Activated T-helper 1 cell treated with anti-CD3 and anti-CD28 coated beads, Interleukin-12 subunit alpha, Interleukin-12 subunit beta, Interleukin-2, Interleukin-4 antibody, amounts not matched to agents 30 ng/mL and 10 ng/mL and 1 ng/mL, durations not matched to agents 14 hours and 24 hours and 36 hours (primary cell): ENCODE results near the gene PHAF1. TPM values are rescaled to one million over a fixed set of nuclear protein-coding genes. Genes with fewer than 3 reads are reported as not detected.
A peak's percentile ranks its signal among the peaks of the same experiment; 100 is the strongest.

Experiments
- DNase-seq: peaks from one replicate; pipeline ENCODE4 v3.0.0; 2021; ENCODE audit warnings: low spot score
- H3K27ac Mint-ChIP-seq: one replicate; pipeline ENCODE4 v1.8.0; 2021; ENCODE audit warnings: mild to moderate bottlenecking, mixed read lengths
- H3K27me3 Mint-ChIP-seq: one replicate; pipeline ENCODE4 v1.8.0; 2022; ENCODE audit warnings: mild to moderate bottlenecking, moderate library complexity, mixed read lengths; ENCODE audit not compliant: insufficient read depth
- H3K36me3 Mint-ChIP-seq: one replicate; pipeline ENCODE4 v1.8.0; 2021; ENCODE audit warnings: low read depth, mixed read lengths
- H3K4me1 Mint-ChIP-seq: one replicate; pipeline ENCODE4 v1.8.0; 2021; ENCODE audit warnings: low read depth, mixed read lengths
- H3K4me3 Mint-ChIP-seq: one replicate; pipeline ENCODE4 v1.8.0; 2021; ENCODE audit warnings: mild to moderate bottlenecking, moderate library complexity, mixed read lengths
- H3K9me3 Mint-ChIP-seq: one replicate; pipeline ENCODE4 v1.8.0; 2021; ENCODE audit warnings: mixed read lengths
- intact Hi-C: fragments of 100-400 bp; cut with micrococcal nuclease; formaldehyde crosslinking; loops from one replicate; pipeline ENCODE4 v1.15.1; 2024
- total RNA-seq: library from RNA; stranded (reverse); gene quantifications from 2 replicates; pipeline ENCODE4 v1.2.3, GENCODE V29; 2022

The PHAF1 gene
- total RNA-seq, 1 donor from 2014 or later: 20.6 TPM

DNA sequence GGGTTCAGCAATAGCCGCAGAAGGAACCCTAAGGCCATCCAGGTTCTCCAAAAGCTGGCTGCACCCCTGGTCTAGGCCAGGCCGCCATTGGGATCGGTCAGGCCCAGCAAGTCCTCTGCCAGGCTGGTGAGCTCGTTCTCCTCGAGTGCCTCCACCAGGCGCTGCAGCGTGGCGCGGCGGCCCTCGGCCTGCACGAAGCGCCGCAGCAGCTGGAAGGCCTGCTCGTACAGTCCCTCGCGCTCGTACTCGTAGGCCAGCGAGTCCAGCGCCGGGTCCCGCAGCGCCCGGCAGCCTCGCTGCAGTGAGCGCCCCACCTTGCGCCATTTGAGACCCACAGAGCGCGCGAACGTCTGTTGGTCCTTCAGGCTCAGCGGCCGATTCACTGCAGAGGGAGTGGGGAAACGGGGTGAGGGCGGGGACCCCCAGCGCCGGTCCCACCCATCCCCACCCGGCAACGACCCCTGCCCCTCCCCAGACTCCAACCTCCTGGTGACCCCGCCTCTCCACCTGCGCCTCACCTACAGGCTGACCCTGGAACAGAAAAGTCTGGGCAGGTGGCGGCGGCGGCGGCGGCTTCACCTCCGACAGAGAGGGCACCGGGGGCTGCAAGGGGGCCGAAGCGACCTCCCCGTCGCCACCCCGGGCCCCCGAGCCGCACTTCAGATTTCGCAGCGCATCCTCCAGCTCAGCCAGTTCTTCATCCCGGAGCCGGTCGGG is 45.0 kb downstream of the PHAF1 start:
- no peak for DNase-seq
- intact Hi-C loops: loop anchor here (1.0 to 5.0 kb wide), 5 partner anchors 136 to 277 kb away; no protein-coding TSS in a partner anchor
- H3K9me3 Mint-ChIP-seq: no peaks in the 10 kb centered on the region
- no peak overlapping the region for H3K27ac Mint-ChIP-seq
- H3K4me3 Mint-ChIP-seq: peak overlapping the region; percentile 76
- no peaks in the 10 kb centered on the region for H3K27me3 Mint-ChIP-seq
- H3K4me1 Mint-ChIP-seq: peaks cover 63% of the 10 kb centered on the region
- peaks cover 8% of the 10 kb centered on the region for H3K36me3 Mint-ChIP-seq

DNA sequence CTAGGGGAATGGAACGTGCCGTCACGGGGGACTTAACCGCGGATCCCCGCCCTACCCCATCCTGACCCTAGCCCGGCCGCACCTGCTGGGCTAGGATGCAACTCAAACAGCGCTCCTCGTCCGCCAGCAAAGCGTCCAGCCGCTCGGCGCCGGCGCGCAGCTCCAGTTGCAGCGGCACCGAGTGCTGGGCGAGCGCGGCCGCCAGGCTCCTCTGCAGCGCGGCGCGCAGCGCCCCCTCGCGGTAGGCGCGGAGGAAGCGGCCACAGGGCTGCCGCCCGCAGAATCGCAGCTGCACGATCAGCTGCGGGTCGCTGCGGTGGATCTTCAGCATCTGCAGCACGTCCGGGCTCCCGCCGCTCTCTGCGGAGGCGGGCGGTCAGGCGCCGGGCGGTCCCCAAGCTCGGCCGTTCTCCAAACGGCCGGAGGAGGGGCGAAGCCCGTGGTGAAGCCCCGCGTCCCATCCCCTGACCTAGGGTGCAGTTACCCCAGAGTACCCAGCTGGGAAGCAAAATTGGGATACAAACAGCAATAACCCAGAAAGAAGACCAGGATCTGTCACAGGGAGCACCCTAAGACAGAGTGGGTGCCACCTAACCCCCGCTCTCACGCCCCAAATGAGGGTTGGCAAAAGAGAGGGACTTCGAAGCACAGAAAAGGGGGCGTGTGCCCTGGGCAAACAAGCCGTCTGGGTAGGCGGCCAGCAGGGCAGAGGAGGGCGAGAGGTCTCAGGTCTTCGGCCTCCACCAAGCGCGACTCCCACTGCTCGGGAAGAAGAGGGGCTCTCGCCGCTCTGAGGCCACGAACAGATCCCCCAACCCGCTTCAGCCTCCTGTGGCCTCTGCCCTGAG is 45.8 kb downstream of the PHAF1 start:
- H3K4me1 Mint-ChIP-seq: peaks cover 66% of the 10 kb centered on the region
- intact Hi-C loops: loop anchor here (1.0 to 5.0 kb wide), 5 partner anchors 137 to 278 kb away; no protein-coding TSS in a partner anchor

DNA sequence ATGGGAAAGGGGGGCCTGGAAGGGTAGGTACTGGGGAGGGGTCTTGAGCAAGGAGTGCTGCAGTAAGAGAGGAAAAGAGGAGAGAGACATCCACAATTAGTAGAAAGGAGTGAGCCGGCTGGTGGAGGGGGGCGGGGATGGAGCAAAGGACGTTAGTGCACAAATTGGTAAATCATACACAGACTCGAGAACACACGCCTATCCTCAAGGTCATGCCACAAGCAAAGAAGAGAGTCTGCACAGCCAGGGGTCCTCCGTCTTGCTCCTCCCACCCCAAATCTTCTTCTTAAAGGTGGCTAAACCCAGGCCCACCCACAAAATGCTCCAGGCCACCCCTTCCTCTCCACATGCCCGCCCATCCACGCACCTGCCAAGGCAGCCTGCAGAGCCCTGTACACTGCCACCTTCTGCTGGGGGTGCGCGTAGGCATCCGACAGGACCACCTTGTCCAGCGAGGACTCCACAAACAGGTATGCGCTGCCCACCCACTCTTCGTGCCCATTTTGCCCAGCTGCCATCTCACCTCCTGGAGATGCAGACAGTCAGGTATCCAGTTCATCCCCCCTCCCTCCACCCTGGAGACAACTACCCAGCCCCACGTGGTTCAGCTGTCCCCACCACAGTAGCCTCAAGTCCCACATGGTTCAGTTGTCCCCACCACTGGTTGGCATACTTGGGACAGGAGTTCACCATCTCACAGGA is 46.6 kb downstream of the PHAF1 start:
- Mint-ChIP-seq H3K4me1 (peaks cover 69% of the 10 kb centered on the region), H3K27ac (peak overlapping the region; percentile 58), H3K27me3 (peaks cover 2% of the 10 kb centered on the region), H3K9me3 (no peaks in the 10 kb centered on the region), H3K36me3 (peaks cover 11% of the 10 kb centered on the region), H3K4me3 (peak overlapping the region; percentile 56)
- intact Hi-C loops: loop anchor here (5.0 kb wide), 1 partner anchor 279 kb away; no protein-coding TSS in a partner anchor
- DNase-seq: no peak

More for the DNA sequence above, 45.8 kb downstream of the PHAF1 start:
- H3K9me3 Mint-ChIP-seq: no peaks in the 10 kb centered on the region
- H3K4me3 Mint-ChIP-seq: peak overlapping the region; percentile 76
- peak overlapping the region; percentile 58 for H3K27ac Mint-ChIP-seq
- H3K36me3 Mint-ChIP-seq: peaks cover 8% of the 10 kb centered on the region
- no peaks in the 10 kb centered on the region for H3K27me3 Mint-ChIP-seq
- peak; percentile 81 for DNase-seq

DNA sequence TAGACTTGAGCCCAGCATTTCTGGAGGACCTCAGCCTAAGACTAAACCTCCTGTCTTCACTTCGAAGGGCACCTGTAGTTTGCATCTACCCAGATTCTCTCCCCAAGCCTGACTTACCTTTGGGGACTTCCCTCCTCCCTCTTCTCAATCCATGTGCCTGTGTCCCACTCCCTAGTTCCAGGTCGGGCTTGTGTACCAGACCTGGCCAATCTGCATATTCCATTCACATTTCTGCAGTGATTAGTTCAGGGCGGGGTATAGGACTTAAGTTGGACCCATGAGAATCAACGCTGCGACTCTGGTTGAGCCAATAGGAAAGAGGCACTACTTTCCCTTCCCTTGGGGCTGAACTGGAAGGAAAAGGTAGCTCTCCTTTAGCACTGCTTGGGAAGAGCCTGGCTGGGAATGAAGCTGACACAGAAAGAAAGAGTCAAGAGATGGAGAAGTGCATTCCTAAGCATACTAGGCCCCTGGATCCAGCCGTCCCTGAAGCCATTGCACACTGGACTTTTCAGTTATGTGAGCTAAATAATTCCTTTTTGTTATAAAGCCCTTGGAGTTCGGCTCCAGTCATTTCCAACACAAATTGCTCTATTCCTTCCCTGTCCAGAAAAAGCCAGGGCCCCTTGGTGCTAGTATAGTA is 47.5 kb downstream of the PHAF1 start:
- H3K9me3 Mint-ChIP-seq: no peaks in the 10 kb centered on the region
- DNase-seq: no peak
- peaks cover 11% of the 10 kb centered on the region for H3K36me3 Mint-ChIP-seq
- intact Hi-C loops: loop anchor here (5.0 kb wide), 1 partner anchor 280 kb away; no protein-coding TSS in a partner anchor
- H3K27me3 Mint-ChIP-seq: peaks cover 2% of the 10 kb centered on the region
- peak overlapping the region; percentile 91 for H3K4me3 Mint-ChIP-seq
- H3K4me1 Mint-ChIP-seq: peaks cover 63% of the 10 kb centered on the region
- H3K27ac Mint-ChIP-seq: peak overlapping the region; percentile 92

DNA sequence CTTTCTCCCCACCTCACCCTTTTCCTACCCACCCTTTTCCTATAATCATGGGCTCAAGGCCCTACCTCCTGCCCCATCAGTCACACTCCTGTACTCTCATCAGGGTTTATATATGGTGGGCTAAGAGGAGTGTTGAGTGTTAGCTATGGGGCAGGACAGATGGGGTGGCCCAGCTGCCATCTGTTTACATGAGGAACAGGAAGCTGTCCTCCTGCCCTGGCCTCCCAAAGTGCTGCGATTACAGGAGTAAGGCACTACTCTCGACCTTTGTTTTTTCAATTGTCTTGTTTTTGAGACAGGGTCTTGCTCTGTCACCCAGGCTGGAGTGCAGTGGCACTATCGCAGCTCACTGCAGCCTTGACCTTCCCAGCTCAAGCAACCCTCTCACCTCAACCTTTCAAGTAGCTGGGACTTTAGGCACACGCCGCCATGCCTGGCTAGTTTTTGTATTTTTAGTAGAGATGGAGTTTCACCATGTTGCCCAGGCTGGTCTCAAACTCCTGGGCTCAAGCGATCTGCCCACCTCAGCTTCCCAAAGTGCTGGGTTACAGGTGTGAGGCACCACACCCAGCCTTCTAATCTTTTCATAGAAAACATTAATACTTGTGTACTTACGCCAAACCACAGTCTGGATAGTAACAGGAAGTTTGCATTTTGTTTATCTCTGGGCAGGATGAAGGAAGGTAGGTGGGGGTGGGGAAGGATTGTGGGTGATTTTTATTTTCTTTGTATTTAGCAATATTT is 48.3 kb downstream of the PHAF1 start:
- Mint-ChIP-seq H3K36me3 (peaks cover 6% of the 10 kb centered on the region), H3K27ac (peak overlapping the region; percentile 92), H3K4me1 (peaks cover 56% of the 10 kb centered on the region), H3K27me3 (peaks cover 2% of the 10 kb centered on the region), H3K9me3 (no peaks in the 10 kb centered on the region), H3K4me3 (peak overlapping the region; percentile 91)
- DNase-seq: no peak
- intact Hi-C loops: loop anchor here (2.0 to 5.0 kb wide), 2 partner anchors 155 to 281 kb away; no protein-coding TSS in a partner anchor

DNA sequence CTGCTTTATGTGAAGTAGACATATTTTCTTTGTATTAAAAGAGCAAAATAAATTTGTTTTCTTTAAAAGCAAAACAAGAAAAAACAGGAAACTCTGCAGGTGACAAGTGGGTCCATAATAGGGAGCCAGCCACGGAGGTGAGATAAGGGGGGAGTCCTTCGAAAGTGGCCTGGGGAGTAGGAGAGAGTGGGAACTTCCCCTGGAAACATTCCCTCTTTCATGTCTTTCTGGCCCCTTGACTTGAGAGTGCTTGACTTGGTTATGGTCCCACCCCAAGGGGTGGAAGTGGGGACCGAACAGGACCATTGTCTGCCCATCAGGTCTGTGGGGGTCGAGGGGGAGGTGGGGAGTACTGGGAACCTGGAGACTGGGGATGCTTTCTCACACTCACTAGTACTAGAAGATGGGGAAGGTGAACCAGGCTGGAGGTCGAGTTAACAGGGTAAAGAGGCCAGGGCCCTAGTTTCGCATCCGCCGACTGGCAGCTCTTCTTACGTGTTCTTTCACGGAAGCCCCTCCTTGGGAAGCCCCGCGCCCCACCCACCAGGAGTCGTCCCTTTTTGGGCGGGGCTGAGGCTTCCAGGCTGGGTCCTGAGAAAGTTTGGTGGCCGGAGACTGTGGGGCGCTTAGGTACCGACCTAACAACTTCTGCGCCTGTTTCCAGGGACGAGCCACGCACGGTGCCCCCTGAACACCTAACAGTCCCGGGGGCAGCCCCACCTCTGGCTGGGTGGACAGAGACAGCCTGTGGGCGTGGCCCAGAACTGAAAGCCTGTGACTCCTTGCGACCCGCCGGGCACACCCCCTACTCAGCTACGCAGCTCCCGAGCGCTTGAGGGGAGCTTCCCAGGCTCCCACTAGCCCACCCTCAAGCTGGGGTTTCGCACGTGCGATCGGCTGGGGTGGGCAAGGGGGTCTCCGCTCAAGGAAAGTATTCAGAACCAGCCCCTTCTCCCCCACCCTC is 49.2 kb downstream of the PHAF1 start:
- DNase-seq: peak; percentile 90
- Mint-ChIP-seq H3K9me3 (no peaks in the 10 kb centered on the region), H3K27ac (peak overlapping the region; percentile 92), H3K4me1 (peaks cover 48% of the 10 kb centered on the region), H3K4me3 (peak overlapping the region; percentile 91), H3K36me3 (peaks cover 5% of the 10 kb centered on the region), H3K27me3 (peaks cover 2% of the 10 kb centered on the region)
- intact Hi-C loops: loop anchor here (1.0 to 5.0 kb wide), 10 partner anchors 8 to 282 kb away; partner anchors contain the start of genes FHOD1, MATCAP1, NOL3 and PHAF1

DNA sequence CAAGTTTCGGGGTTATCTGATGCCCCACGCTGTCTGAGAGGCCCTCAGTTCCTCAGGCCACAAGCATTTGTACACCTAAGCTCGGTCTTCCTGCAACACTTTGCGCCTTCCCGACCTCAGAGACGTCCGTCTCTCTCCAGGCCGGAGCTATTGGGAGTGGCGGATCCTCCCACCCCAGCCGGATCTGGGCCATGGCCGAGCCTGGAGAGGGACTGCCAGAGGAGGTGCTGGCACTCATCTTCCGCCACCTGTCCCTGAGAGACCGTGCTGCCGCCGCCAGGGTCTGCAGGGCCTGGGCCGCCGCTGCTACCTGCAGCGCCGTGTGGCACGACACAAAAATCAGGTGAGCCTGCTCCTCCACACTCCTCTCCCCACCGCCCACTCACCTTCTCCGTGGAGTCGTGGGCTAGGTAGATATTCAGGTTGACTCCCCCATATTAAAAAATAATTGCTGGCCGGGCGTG is 51.9 kb downstream of the PHAF1 start:
- H3K4me3 Mint-ChIP-seq: peak overlapping the region; percentile 70
- intact Hi-C loops: loop anchor here (2.0 kb wide), 1 partner anchor 65 kb away; the partner anchor contains the start of gene TMEM208
- no peaks in the 10 kb centered on the region for H3K9me3 Mint-ChIP-seq
- H3K27me3 Mint-ChIP-seq: peaks cover 15% of the 10 kb centered on the region
- DNase-seq: no peak
- peaks cover 40% of the 10 kb centered on the region for H3K4me1 Mint-ChIP-seq
- peak overlapping the region; percentile 23 for H3K27ac Mint-ChIP-seq
- peaks cover 7% of the 10 kb centered on the region for H3K36me3 Mint-ChIP-seq

DNA sequence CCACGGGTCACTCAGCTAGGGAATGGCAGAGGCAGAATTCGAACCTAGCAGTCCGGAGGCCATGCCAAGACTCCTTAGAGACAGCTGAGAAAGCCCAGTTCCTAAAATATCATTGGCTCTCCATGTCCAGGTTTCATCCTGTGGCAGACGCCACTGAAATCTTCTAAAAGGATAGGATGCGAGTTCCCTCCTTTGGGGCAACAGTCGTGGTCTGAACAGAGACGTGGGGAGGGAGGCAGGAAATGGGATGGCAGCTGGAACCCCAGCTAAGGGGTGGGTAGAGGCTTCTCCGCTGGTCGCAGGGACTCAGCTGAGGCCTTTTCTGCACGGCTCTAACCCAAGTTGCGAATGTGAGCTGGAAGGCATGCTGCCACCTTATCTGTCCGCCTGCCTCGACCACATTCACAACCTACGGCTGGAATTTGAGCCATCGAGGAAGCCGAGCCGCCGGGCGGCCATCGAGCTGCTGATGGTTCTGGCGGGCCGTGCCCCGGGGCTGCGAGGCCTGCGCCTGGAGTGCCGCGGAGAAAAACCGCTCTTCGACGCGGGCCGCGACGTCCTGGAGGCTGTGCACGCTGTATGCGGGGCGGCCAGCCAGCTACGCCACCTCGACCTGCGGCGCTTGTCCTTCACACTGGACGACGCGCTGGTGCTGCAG is 52.9 kb downstream of the PHAF1 start:
- peaks cover 16% of the 10 kb centered on the region for H3K27me3 Mint-ChIP-seq
- peak overlapping the region; percentile 80 for H3K27ac Mint-ChIP-seq
- no peak for DNase-seq
- peaks cover 36% of the 10 kb centered on the region for H3K4me1 Mint-ChIP-seq
- intact Hi-C loops: no loop called here
- no peaks in the 10 kb centered on the region for H3K9me3 Mint-ChIP-seq
- peak overlapping the region; percentile 74 for H3K4me3 Mint-ChIP-seq
- peaks cover 5% of the 10 kb centered on the region for H3K36me3 Mint-ChIP-seq

DNA sequence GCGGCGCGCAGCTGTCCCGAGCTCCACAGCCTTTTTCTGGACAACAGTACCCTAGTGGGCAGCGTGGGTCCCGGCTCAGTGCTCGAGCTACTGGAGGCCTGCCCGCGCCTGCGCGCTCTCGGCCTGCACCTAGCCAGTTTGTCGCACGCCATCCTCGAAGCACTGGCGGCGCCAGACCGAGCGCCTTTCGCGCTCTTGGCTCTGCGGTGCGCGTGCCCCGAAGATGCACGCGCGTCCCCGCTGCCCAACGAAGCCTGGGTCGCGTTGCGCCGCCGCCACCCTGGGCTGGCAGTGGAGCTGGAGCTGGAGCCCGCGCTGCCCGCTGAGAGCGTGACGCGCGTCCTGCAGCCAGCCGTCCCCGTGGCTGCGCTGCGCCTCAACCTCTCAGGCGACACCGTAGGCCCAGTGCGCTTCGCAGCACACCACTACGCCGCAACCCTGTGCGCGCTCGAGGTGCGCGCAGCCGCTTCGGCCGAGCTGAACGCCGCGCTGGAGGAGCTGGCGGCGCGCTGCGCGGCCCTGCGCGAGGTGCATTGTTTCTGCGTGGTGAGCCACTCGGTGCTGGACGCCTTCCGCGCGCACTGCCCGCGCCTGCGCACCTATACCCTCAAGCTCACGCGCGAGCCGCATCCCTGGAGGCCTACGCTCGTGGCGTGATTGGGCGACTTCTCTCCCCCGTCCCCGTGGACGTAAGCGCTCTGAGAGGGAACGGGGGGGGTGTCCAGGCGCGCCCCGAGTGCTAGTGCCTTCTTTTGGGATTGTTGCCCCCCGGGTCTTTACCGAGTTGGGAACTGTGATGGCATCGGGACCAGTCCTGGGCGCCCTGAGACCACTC is 53.6 kb downstream of the PHAF1 start:
- Mint-ChIP-seq H3K27ac (peak overlapping the region; percentile 52), H3K4me3 (peak overlapping the region; percentile 66), H3K9me3 (no peaks in the 10 kb centered on the region), H3K27me3 (peaks cover 16% of the 10 kb centered on the region), H3K36me3 (peaks cover 7% of the 10 kb centered on the region), H3K4me1 (peaks cover 33% of the 10 kb centered on the region)
- intact Hi-C loops: no loop called here
- DNase-seq: peak; percentile 70
